ENCODE measurements around the gene WDR37. TPM values are rescaled to one million over a fixed set of nuclear protein-coding genes. Genes with fewer than 3 reads are reported as not detected.
A peak's percentile ranks its signal among the peaks of the same experiment; 100 is the strongest.

The WDR37 gene
- total and polyA plus RNA-seq, 9 of the 15 experiments (the other 6 are each of a cell fraction or from before 2014, with no cell fraction given), result 2.3 to 11.6 (median 6.7) TPM

DNA sequence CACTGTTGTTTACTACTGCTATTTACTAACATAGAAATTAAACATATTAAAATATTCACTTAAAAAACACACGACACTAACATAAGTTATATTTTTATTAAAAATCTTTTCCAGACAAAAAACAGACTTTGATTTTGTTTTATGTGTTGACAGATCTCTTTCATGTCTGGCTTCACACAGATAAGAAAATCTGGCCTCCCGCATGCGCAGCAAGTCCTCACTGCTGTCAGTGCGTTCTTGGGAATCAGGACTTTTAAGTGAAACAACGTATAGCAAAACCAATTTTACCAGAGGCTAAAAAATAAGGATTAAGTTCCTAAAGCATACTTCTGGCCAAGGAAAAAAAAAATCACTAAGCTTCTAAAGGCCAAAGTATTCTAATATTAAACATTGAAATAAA lies 6.0 kb upstream of the WDR37 start (continued):
- no peak for TF ChIP-seq GTF3C2 (IDR thresholded peaks at IDR 0.05; ENCODE audit: borderline replicate concordance, extremely low read depth, insufficient read length)
- 0 out of 2 replicates have a peak, but pooled peaks have one; percentile 35 for TF ChIP-seq ATF3 (IDR thresholded peaks at IDR 0.05)
- no peak for TF ChIP-seq ATF3 (CRISPR knock-in tag; conservative IDR thresholded peaks at IDR 0.05)
- TF ChIP-seq NRF1 (conservative IDR thresholded peaks at IDR 0.05 in 1 of 2, IDR thresholded peaks at IDR 0.05 in 1 of 2), result peak; percentile 93
- TF ChIP-seq CXXC5 (CRISPR knock-in tag; IDR thresholded peaks at IDR 0.05), result peak; percentile 65

- ChIA-PET CTCF (ENCODE audit: low intra/inter-chr PET ratio) (no interaction called here), POLR2A (interaction anchor here (0.5 to 3.5 kb wide), 3 partner anchors 13 to 33 kb away, joined by 3 to 25 read pairs (median 3); no protein-coding TSS in a partner anchor)
- Histone ChIP-seq H3K36me3 (ENCODE audit: control insufficient read depth, insufficient read depth, low read length) (peaks cover 60% of the 10 kb centered on the region), H3K27me3 (ENCODE audit: control insufficient read depth in 2 of 2, insufficient read depth in 2 of 2, low read length in 2 of 2) (no peaks in the 10 kb centered on the region), H3K9me3 (replicated peaks; ENCODE audit: control insufficient read depth, insufficient read depth, low read depth, low read length) (no peaks in the 10 kb centered on the region), H3K79me2 (ENCODE audit: control insufficient read depth, insufficient read depth, low read length) (peaks cover 75% of the 10 kb centered on the region), H3K4me1 (replicated peaks in 1 of 2; ENCODE audit: control insufficient read depth in 2 of 2, insufficient read depth in 2 of 2, low read length in 2 of 2) (peaks cover 25 to 29% of the 10 kb centered on the region in 2 experiments; a peak in 4 of 5 replicates), H2AFZ (ENCODE audit: low read depth, low read length) (no peak overlapping the region), H3K27ac (ENCODE audit: extremely low read depth, low read depth, low read length) (no peak overlapping the region), H3K4me2 (ENCODE audit: insufficient read depth, low read length) (peak overlapping the region; percentile 54; the same call in 1 of the 2 replicates), H4K20me1 (replicated peaks; ENCODE audit: control insufficient read depth, insufficient read depth, low read length) (peaks cover 24% of the 10 kb centered on the region), H3K9me1 (ENCODE audit: control insufficient read depth, insufficient read depth, low read length) (peaks cover 9% of the 10 kb centered on the region), H3K4me3 (no peak overlapping the region), H3K9ac (ENCODE audit: insufficient read depth in 1 of 2, low read depth in 2 of 2, low read length in 2 of 2) (no peak overlapping the region)
- WGBS (ENCODE audit: insufficient coverage, low coverage, missing lambda C conversion rate), result 39% methylated on average over 4 of the region's 4 CpGs
- FAIRE-seq, result no peak
- no TSS peak for BruUV-seq (replicated peaks)
- ATAC-seq, result no peak
- in situ Hi-C loops (cut with MboI), result no loop called here
- DNase-seq (ENCODE audit: extremely low read depth in 1 of 4, low spot score in 3 of 4), result peak in 1 of 4 experiments; percentile 46
- intact Hi-C loops (cut with micrococcal nuclease), result loop anchor here (10.0 kb wide), 1 partner anchor 116 kb away; the partner anchor contains the start of gene LARP4B
- no peak for TF ChIP-seq HNRNPH1 (optimal IDR thresholded peaks at IDR 0.05; ENCODE audit: low read depth, low read length)
- peak; percentile 33; the same call in 1 of the 2 replicates for TF ChIP-seq CEBPB (tag; IDR thresholded peaks at IDR 0.05)
- TF ChIP-seq, protein P1, sequence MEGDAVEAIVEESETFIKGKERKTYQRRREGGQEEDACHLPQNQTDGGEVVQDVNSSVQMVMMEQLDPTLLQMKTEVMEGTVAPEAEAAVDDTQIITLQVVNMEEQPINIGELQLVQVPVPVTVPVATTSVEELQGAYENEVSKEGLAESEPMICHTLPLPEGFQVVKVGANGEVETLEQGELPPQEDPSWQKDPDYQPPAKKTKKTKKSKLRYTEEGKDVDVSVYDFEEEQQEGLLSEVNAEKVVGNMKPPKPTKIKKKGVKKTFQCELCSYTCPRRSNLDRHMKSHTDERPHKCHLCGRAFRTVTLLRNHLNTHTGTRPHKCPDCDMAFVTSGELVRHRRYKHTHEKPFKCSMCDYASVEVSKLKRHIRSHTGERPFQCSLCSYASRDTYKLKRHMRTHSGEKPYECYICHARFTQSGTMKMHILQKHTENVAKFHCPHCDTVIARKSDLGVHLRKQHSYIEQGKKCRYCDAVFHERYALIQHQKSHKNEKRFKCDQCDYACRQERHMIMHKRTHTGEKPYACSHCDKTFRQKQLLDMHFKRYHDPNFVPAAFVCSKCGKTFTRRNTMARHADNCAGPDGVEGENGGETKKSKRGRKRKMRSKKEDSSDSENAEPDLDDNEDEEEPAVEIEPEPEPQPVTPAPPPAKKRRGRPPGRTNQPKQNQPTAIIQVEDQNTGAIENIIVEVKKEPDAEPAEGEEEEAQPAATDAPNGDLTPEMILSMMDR (IDR thresholded peaks at IDR 0.05 in 2 of 3, conservative IDR thresholded peaks at IDR 0.05 in 1 of 3; ENCODE audit: insufficient read depth in 2 of 3, low read depth in 1 of 3, low read length in 3 of 3), result 0 out of 6 replicates have a peak, but pooled peaks of 2 of the 3 experiments have one; percentile 1 to 10
- TF ChIP-seq JUND (IDR thresholded peaks at IDR 0.05; ENCODE audit: borderline replicate concordance, low read depth, low read length), result no peak
- TF ChIP-seq JUND (tag; IDR thresholded peaks at IDR 0.05; ENCODE audit: borderline replicate concordance, low read depth, low read length), result no peak
- TF ChIP-seq FOXJ2 (tag; IDR thresholded peaks at IDR 0.05), result 0 out of 2 replicates have a peak, but pooled peaks have one; percentile 44
- TF ChIP-seq BCL6 (CRISPR knock-in tag; IDR thresholded peaks at IDR 0.05), result no peak
- TF ChIP-seq MYNN (IDR thresholded peaks at IDR 0.05), result 0 out of 2 replicates have a peak, but pooled peaks have one; percentile 4
- TF ChIP-seq MYNN (CRISPR knock-in tag; IDR thresholded peaks at IDR 0.05), result no peak
- peak; percentile 78 for TF ChIP-seq BHLHE40 (IDR thresholded peaks at IDR 0.05; ENCODE audit: low read length)
Observed at GRCh38 chr10:1050554-1050953, 5.6 kb upstream of the WDR37 start.

Measured in K562 (cell line).